H9 (cell line): ENCODE results near the gene GBGT1. TPM values are rescaled to one million over a fixed set of nuclear protein-coding genes. Genes with fewer than 3 reads are reported as not detected.

Experiments
- DNase-seq: peaks from one replicate; pipeline ENCODE4 v3.0.0-alpha.2; 2017
- H2AFZ ChIP-seq: one replicate; pipeline ENCODE4 v1.6.1; 2013; ENCODE audit warnings: mild to moderate bottlenecking, low read length, control low read depth, moderate library complexity
- H2AK5ac ChIP-seq: 2 replicates; pipeline ENCODE4 v1.6.1; 2013; ENCODE audit warnings: low read length, control low read depth, mixed read lengths; ENCODE audit not compliant: insufficient read length
- H2BK120ac ChIP-seq: one replicate; pipeline ENCODE4 v1.6.1; 2013; ENCODE audit warnings: low read depth, mild to moderate bottlenecking, low read length, control low read depth, inconsistent platforms; ENCODE audit not compliant: poor library complexity, severe bottlenecking
- H2BK12ac ChIP-seq: 2 replicates; pipeline ENCODE4 v1.6.1; 2013; ENCODE audit warnings: low read length, control low read depth, mixed read lengths, low read depth; ENCODE audit not compliant: insufficient read length
- H2BK15ac ChIP-seq: 2 replicates; pipeline ENCODE4 v1.6.1; 2013; ENCODE audit warnings: low read depth, low read length, control low read depth
- H2BK20ac ChIP-seq: one replicate; pipeline ENCODE4 v1.6.1; 2013; ENCODE audit warnings: low read depth, mild to moderate bottlenecking, low read length, control low read depth, inconsistent platforms; ENCODE audit not compliant: poor library complexity, severe bottlenecking
- H2BK5ac ChIP-seq: 2 replicates; pipeline ENCODE4 v1.6.1; 2013; ENCODE audit warnings: low read length, control low read depth, mixed read lengths; ENCODE audit not compliant: insufficient read length
- H3K14ac ChIP-seq: 2 replicates; pipeline ENCODE4 v1.6.1; 2013; ENCODE audit warnings: low read length, control low read depth; ENCODE audit not compliant: insufficient read depth
- H3K18ac ChIP-seq: 2 replicates; pipeline ENCODE4 v1.6.1; 2013; ENCODE audit warnings: low read depth, mild to moderate bottlenecking, mixed read lengths, low read length, control low read depth; ENCODE audit not compliant: insufficient read length
- H3K23ac ChIP-seq: 2 replicates; pipeline ENCODE4 v1.6.1; 2013; ENCODE audit warnings: low read length, control low read depth, mixed read lengths, low read depth; ENCODE audit not compliant: insufficient read length
- H3K23me2 ChIP-seq: 2 replicates; pipeline ENCODE4 v1.6.1; 2013; ENCODE audit warnings: low read depth, mild to moderate bottlenecking, mixed read lengths, low read length, control low read depth; ENCODE audit not compliant: insufficient read length, poor library complexity, severe bottlenecking
- H3K27ac ChIP-seq: 2 replicates; pipeline ENCODE4 v1.5.1; 2013; ENCODE audit warnings: low read length, control low read depth, mixed read lengths, low read depth; ENCODE audit not compliant: insufficient read length
- H3K27me3 ChIP-seq: 2 replicates; pipeline ENCODE4 v1.6.1; 2013; ENCODE audit warnings: low read length, control low read depth, inconsistent platforms; ENCODE audit not compliant: insufficient read depth
- H3K4ac ChIP-seq: 2 replicates; pipeline ENCODE4 v1.6.1; 2013; ENCODE audit warnings: low read depth, mild to moderate bottlenecking, control low read depth, inconsistent platforms, low read length, moderate library complexity
- H3K4me1 ChIP-seq: 2 replicates; pipeline ENCODE4 v1.6.1; 2013; ENCODE audit warnings: low read length, control low read depth, inconsistent platforms; ENCODE audit not compliant: insufficient read depth
- H3K4me2 ChIP-seq: 2 replicates; pipeline ENCODE4 v1.6.1; 2013; ENCODE audit warnings: low read length, control low read depth, mixed read lengths; ENCODE audit not compliant: insufficient read length, insufficient read depth
- H3K56ac ChIP-seq: 2 replicates; pipeline ENCODE4 v1.6.1; 2013; ENCODE audit warnings: low read depth, mild to moderate bottlenecking, mixed read lengths, low read length, control low read depth; ENCODE audit not compliant: insufficient read length
- H3K79me1 ChIP-seq: 2 replicates; pipeline ENCODE4 v1.6.1; 2013; ENCODE audit warnings: low read depth, mild to moderate bottlenecking, moderate library complexity, low read length, control low read depth, inconsistent platforms; ENCODE audit not compliant: insufficient read depth, poor library complexity, severe bottlenecking
- H3K79me2 ChIP-seq: 2 replicates; pipeline ENCODE4 v1.6.1; 2013; ENCODE audit warnings: low read length, control low read depth, inconsistent platforms; ENCODE audit not compliant: insufficient read depth
- H3K9ac ChIP-seq: 2 replicates; pipeline ENCODE4 v1.6.1; 2013; ENCODE audit warnings: low read length, control low read depth, mixed read lengths; ENCODE audit not compliant: insufficient read length; ENCODE audit errors: extremely low read depth
- H3K9me3 ChIP-seq: one replicate; pipeline ENCODE4 v1.6.1; 2013; ENCODE audit warnings: low read depth, low read length, inconsistent platforms; ENCODE audit not compliant: control insufficient read depth
- H3T11ph ChIP-seq: one replicate; pipeline ENCODE4 v1.6.1; 2013; ENCODE audit warnings: mild to moderate bottlenecking, low read length, control low read depth, inconsistent platforms
- H4K20me1 ChIP-seq: one replicate; pipeline ENCODE4 v1.6.1; 2013; ENCODE audit not compliant: control insufficient read depth, insufficient read length, insufficient read depth
- H4K5ac ChIP-seq: 2 replicates; pipeline ENCODE4 v1.6.1; 2013; ENCODE audit warnings: low read depth, mild to moderate bottlenecking, mixed read lengths, low read length, control low read depth; ENCODE audit not compliant: insufficient read length
- H4K8ac ChIP-seq: replicated peaks from 2 replicates; pipeline ENCODE4 v1.6.1; 2013; ENCODE audit warnings: low read length, control low read depth, mixed read lengths, low read depth; ENCODE audit not compliant: insufficient read length
- H4K91ac ChIP-seq: 2 replicates; pipeline ENCODE4 v1.6.1; 2013; ENCODE audit warnings: low read depth, mild to moderate bottlenecking, moderate library complexity, mixed read lengths, low read length, control low read depth; ENCODE audit not compliant: insufficient read length
- H3K27ac Mint-ChIP-seq, 3 experiments: 2 replicates in 2 of 3; 3 replicates in 1 of 3; pipeline ENCODE4 v1.8.0; 2020 to 2021; ENCODE audit warnings: mixed read lengths in 3 of 3, mild to moderate bottlenecking in 1 of 3, moderate library complexity in 1 of 3
- H3K27me3 Mint-ChIP-seq: 2 replicates; pipeline ENCODE4 v1.8.0; 2021; ENCODE audit warnings: low read depth, mild to moderate bottlenecking, moderate library complexity, mixed read lengths
- H3K36me3 Mint-ChIP-seq, 3 experiments: 2 replicates in 2 of 3; 3 replicates in 1 of 3; pipeline ENCODE4 v1.8.0; 2020 to 2021; ENCODE audit warnings: low read depth in 3 of 3, mixed read lengths in 3 of 3; ENCODE audit not compliant: insufficient read depth in 1 of 3
- H3K4me1 Mint-ChIP-seq, 2 experiments: 2 replicates each; pipeline ENCODE4 v1.8.0; 2020; ENCODE audit warnings: mixed read lengths in 2 of 2
- H3K4me3 Mint-ChIP-seq, 2 experiments: 2 replicates in 1 of 2; 3 replicates in 1 of 2; pipeline ENCODE4 v1.8.0; 2020 to 2021; ENCODE audit warnings: mild to moderate bottlenecking in 2 of 2, mixed read lengths in 2 of 2, moderate library complexity in 1 of 2
- H3K9me3 Mint-ChIP-seq, 2 experiments: 2 replicates in 1 of 2; 3 replicates in 1 of 2; pipeline ENCODE4 v1.8.0; 2020; ENCODE audit warnings: mild to moderate bottlenecking in 2 of 2, mixed read lengths in 2 of 2, moderate library complexity in 1 of 2
- CTCF ChIP-seq: fragments of 200-600 bp; sonication (generic); conservative IDR thresholded peaks from 3 replicates; pipeline ENCODE4 v1.8.0; 2021; ENCODE audit warnings: antibody characterized with exemption, mild to moderate bottlenecking
- total RNA-seq: library from RNA; stranded (reverse); gene quantifications from 2 replicates; pipeline ENCODE4 v1.2.1, GENCODE V29; 2021

GBGT1 gene
- total RNA-seq, 1 experiment from 2014 or later: 9.3 TPM

GRCh38 chr9:133195029-133195428 is 31.3 kb upstream of the GBGT1 start:
- Histone ChIP-seq H3K79me1 (no peaks in the 10 kb centered on the region), H4K8ac (no peak overlapping the region), H3T11ph (no peak overlapping the region), H4K91ac (no peak overlapping the region), H4K20me1 (no peaks in the 10 kb centered on the region), H3K18ac (no peak overlapping the region), H3K23me2 (no peaks in the 10 kb centered on the region), H2BK15ac (no peak overlapping the region), H3K23ac (no peak overlapping the region), H3K4me2 (no peak overlapping the region), H2BK120ac (no peak overlapping the region), H2AFZ (no peak overlapping the region), H3K4me1 (no peaks in the 10 kb centered on the region), H3K14ac (no peak overlapping the region), H2BK20ac (no peak overlapping the region), H2AK5ac (no peak overlapping the region), H3K9ac (no peak overlapping the region), H3K27ac (no peak overlapping the region), H3K9me3 (no peaks in the 10 kb centered on the region), H4K5ac (no peak overlapping the region), H2BK5ac (no peak overlapping the region), H3K56ac (no peak overlapping the region), H3K79me2 (no peaks in the 10 kb centered on the region), H3K27me3 (no peaks in the 10 kb centered on the region), H2BK12ac (no peak overlapping the region), H3K4ac (no peak overlapping the region)
- Mint-ChIP-seq H3K27me3 (peaks cover 79% of the 10 kb centered on the region), H3K27ac (no peak overlapping the region), H3K36me3 (no peaks in the 10 kb centered on the region), H3K4me3 (no peak overlapping the region), H3K4me1 (0 out of 4 replicates have a peak, but pooled peaks cover 0 to 1% of the 10 kb centered on the region in 2 experiments), H3K9me3 (peaks cover 4 to 8% of the 10 kb centered on the region in 2 experiments; a peak in 2 of 5 replicates)
- no peak for DNase-seq
- no peak for TF ChIP-seq CTCF
